RWPE2 (cell line): ENCODE measurements around the gene IL17RD.

ENCODE experiments used
- ATAC-seq: fragments of 200-7000 bp; cut with Tn5 transposase; 3 replicates; pipeline ENCODE4 v1.9.1; 2021; ENCODE audit warnings: low read depth
- DNase-seq: peaks from one replicate; pipeline ENCODE4 v3.0.0-alpha.2; 2020; ENCODE audit warnings: low spot score
- H3K27ac ChIP-seq: fragments of 450-650 bp; 2 replicates; pipeline ENCODE4 v1.5.1; 2017; ENCODE audit warnings: mild to moderate bottlenecking; ENCODE audit not compliant: poor library complexity, severe bottlenecking
- H3K27me3 ChIP-seq: fragments of 250-450 bp; sonication (Bioruptor Pico); 2 replicates; pipeline ENCODE4 v1.5.1; 2021; ENCODE audit warnings: mild to moderate bottlenecking, moderate library complexity; ENCODE audit not compliant: insufficient read depth, poor library complexity, severe bottlenecking
- H3K36me3 ChIP-seq: fragments of 250-450 bp; sonication (Bioruptor Pico); 2 replicates; pipeline ENCODE4 v1.5.1; 2020; ENCODE audit warnings: low read depth, mild to moderate bottlenecking, moderate library complexity
- H3K4me1 ChIP-seq: fragments of 250-450 bp; sonication (Bioruptor Pico); 2 replicates; pipeline ENCODE4 v1.5.1; 2021; ENCODE audit warnings: mild to moderate bottlenecking, moderate library complexity; ENCODE audit not compliant: insufficient read depth, poor library complexity, severe bottlenecking
- H3K4me3 ChIP-seq: fragments of 250-450 bp; sonication (Bioruptor Pico); 2 replicates; pipeline ENCODE4 v1.5.1; 2021; ENCODE audit warnings: mild to moderate bottlenecking, moderate library complexity; ENCODE audit not compliant: severe bottlenecking
- H3K9me3 ChIP-seq: fragments of 250-450 bp; sonication (Bioruptor Pico); 2 replicates; pipeline ENCODE4 v1.5.1; 2021; ENCODE audit warnings: mild to moderate bottlenecking, moderate library complexity; ENCODE audit not compliant: severe bottlenecking
- CTCF ChIP-seq: fragments of 450-650 bp; IDR thresholded peaks from one replicate; pipeline ENCODE4 v1.5.1; 2017; ENCODE audit warnings: mild to moderate bottlenecking, moderate library complexity; ENCODE audit not compliant: poor library complexity, severe bottlenecking

IL17RD gene

GRCh38 chr3:57052662-57053061, 112.5 kb downstream of the IL17RD start:
- H3K4me1 ChIP-seq, result no peaks in the 10 kb centered on the region
- H3K27me3 ChIP-seq, result no peaks in the 10 kb centered on the region
- ATAC-seq (no peak), DNase-seq (no peak)
- TF ChIP-seq CTCF, result no peak
- no peaks in the 10 kb centered on the region for H3K9me3 ChIP-seq
- H3K4me3 ChIP-seq, result no peak overlapping the region
- H3K27ac ChIP-seq, result no peak overlapping the region
- H3K36me3 ChIP-seq, result no peaks in the 10 kb centered on the region

GRCh38 chr3:57048728-57049127, 116.4 kb downstream of the IL17RD start:
- ATAC-seq (no peak), DNase-seq (no peak)
- Histone ChIP-seq H3K36me3 (no peaks in the 10 kb centered on the region), H3K9me3 (no peaks in the 10 kb centered on the region), H3K4me1 (no peaks in the 10 kb centered on the region), H3K27ac (no peak overlapping the region), H3K27me3 (no peaks in the 10 kb centered on the region), H3K4me3 (no peak overlapping the region)
- TF ChIP-seq CTCF, result no peak

- Histone ChIP-seq H3K27ac (no peak overlapping the region), H3K9me3 (no peaks in the 10 kb centered on the region), H3K4me3 (no peak overlapping the region), H3K36me3 (no peaks in the 10 kb centered on the region), H3K27me3 (no peaks in the 10 kb centered on the region), H3K4me1 (no peaks in the 10 kb centered on the region)
- DNase-seq, result no peak
- TF ChIP-seq CTCF, result no peak
- ATAC-seq, result no peak
Observed at GRCh38 chr3:57048052-57048671, 117.0 kb downstream of the IL17RD start.

- Histone ChIP-seq H3K4me1 (no peaks in the 10 kb centered on the region), H3K4me3 (no peak overlapping the region), H3K9me3 (no peaks in the 10 kb centered on the region), H3K36me3 (no peaks in the 10 kb centered on the region), H3K27ac (no peak overlapping the region), H3K27me3 (no peaks in the 10 kb centered on the region)
- ATAC-seq, result no peak
- DNase-seq, result no peak
- no peak for TF ChIP-seq CTCF
Observed at GRCh38 chr3:57046101-57046765, 118.9 kb downstream of the IL17RD start.

GRCh38 chr3:57043518-57043917, 121.6 kb downstream of the IL17RD start:
- Histone ChIP-seq H3K9me3 (no peaks in the 10 kb centered on the region), H3K36me3 (no peaks in the 10 kb centered on the region), H3K27ac (no peak overlapping the region), H3K27me3 (no peaks in the 10 kb centered on the region), H3K4me3 (no peak overlapping the region), H3K4me1 (no peaks in the 10 kb centered on the region)
- ATAC-seq (no peak), DNase-seq (no peak)
- no peak for TF ChIP-seq CTCF
